Type B pancreatic cell (in vitro differentiated cells): ENCODE measurements around the gene CABP4. TPM values are rescaled to one million over a fixed set of nuclear protein-coding genes. Genes with fewer than 3 reads are reported as not detected.

Experiments
- DNase-seq: peaks from one replicate; pipeline ENCODE4 v3.0.0; 2021; ENCODE audit warnings: mixed read lengths; ENCODE audit not compliant: unreplicated experiment; ENCODE audit errors: extremely low spot score
- H3K27ac Mint-ChIP-seq: 2 replicates; pipeline ENCODE4 v1.8.0; 2021; ENCODE audit warnings: mild to moderate bottlenecking, mixed read lengths
- H3K27me3 Mint-ChIP-seq: 2 replicates; pipeline ENCODE4 v1.8.0; 2021; ENCODE audit warnings: mixed read lengths
- H3K36me3 Mint-ChIP-seq: 2 replicates; pipeline ENCODE4 v1.8.0; 2021; ENCODE audit warnings: mixed read lengths
- H3K4me1 Mint-ChIP-seq: one replicate; pipeline ENCODE4 v1.8.0; 2021; ENCODE audit warnings: mixed read lengths; ENCODE audit not compliant: unreplicated experiment
- H3K4me3 Mint-ChIP-seq: 2 replicates; pipeline ENCODE4 v1.8.0; 2021; ENCODE audit warnings: mild to moderate bottlenecking, mixed read lengths
- H3K9me3 Mint-ChIP-seq: 2 replicates; pipeline ENCODE4 v1.8.0; 2021; ENCODE audit warnings: mixed read lengths
- CTCF ChIP-seq: fragments of 200-600 bp; sonication (generic); conservative IDR thresholded peaks from 2 replicates; pipeline ENCODE4 v1.5.0; 2021; ENCODE audit warnings: antibody characterized with exemption, mild to moderate bottlenecking
- long read RNA-seq: library from polyadenylated mRNA; unstranded; transcript quantifications from one replicate; pipeline ENCODE4 v2.0.0, GENCODE V29; 2020
- total RNA-seq: library from RNA; stranded (reverse); gene quantifications from 2 replicates; pipeline ENCODE4 v1.2.1, GENCODE V29; 2021; ENCODE audit warnings: low replicate concordance

Gene CABP4
- total RNA-seq, result not detected in 2 replicates
- long read RNA-seq, result 0 reads

GRCh38 chr11:67455054-67455453, at the start of gene CABP4:
Gene CABP4, plus strand, starts transcription at chr11:67455354. Its CDS starts 70 bp downstream, at chr11:67455424.
- H3K9me3 Mint-ChIP-seq, result no peaks in the 10 kb centered on the region
- DNase-seq, result no peak
- no peaks in the 10 kb centered on the region for H3K27me3 Mint-ChIP-seq
- H3K4me3 Mint-ChIP-seq, result no peak within 1 kb of the TSS
- H3K4me1 Mint-ChIP-seq, result no peaks in the 10 kb centered on the region
- TF ChIP-seq CTCF, result no peak
- H3K27ac Mint-ChIP-seq, result peak within 1 kb of the TSS; percentile 48
- H3K36me3 Mint-ChIP-seq, result no peaks in the 10 kb centered on the region

DNA sequence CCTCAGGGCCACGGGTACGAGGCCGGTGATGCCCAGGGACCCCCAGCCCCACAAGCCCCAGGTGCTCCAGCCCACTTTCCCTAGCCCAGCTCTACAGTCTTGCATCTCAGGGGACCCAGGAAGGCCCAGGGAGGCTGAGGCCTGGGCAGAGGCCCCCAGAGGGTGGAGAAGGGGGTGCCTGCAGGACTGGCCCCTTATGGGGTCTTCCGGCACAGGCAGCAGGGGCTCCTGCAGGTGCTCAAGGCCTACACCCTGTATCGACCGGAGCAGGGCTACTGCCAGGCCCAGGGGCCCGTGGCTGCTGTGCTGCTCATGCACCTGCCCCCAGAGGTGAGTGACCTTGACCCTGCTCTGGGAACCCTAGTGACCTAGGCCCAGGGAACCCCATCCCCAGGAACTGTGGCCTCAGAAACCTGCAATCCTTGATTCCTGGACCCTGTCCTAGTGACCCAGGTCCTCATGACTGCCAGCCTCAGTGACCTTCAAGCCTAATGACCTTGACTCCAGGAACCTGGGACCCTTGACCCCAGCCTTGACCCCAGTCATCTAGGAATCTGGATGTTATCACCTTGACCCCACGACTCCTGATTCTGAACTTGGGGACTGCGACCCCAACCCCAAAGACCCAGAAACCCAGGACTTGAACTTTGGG, 49.3 kb upstream of the CABP4 start:
- peaks cover 7% of the 10 kb centered on the region for H3K27me3 Mint-ChIP-seq
- no peaks in the 10 kb centered on the region for H3K36me3 Mint-ChIP-seq
- TF ChIP-seq CTCF, result no peak
- peaks cover 6% of the 10 kb centered on the region for H3K4me1 Mint-ChIP-seq
- no peak overlapping the region for H3K4me3 Mint-ChIP-seq
- H3K9me3 Mint-ChIP-seq, result no peaks in the 10 kb centered on the region
- no peak overlapping the region for H3K27ac Mint-ChIP-seq
- no peak for DNase-seq

DNA sequence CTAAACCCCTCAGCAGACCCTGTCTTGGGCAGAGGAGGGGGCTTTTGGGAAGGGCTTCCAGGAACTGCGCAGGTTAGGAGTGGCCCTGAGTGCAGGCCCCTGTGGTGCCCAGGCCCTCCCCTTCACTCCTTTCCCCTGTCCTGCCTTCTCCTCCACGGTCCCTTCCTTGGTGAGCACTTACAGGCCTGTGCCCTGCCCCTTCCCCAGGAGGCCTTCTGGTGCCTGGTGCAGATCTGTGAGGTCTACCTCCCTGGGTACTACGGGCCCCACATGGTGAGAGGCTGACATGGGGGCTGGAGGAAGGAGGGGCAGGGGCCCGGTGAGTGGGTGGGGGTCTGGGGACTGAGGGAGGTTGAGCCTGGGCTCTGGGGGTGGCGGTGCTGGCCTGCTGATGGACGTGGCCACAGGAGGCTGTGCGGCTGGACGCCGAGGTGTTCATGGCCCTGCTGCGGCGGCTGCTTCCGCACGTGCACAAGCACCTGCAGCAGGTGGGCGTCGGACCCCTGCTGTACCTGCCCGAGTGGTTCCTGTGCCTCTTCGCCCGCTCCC, 48.7 kb upstream of the CABP4 start:
- TF ChIP-seq CTCF, result no peak
- H3K9me3 Mint-ChIP-seq, result no peaks in the 10 kb centered on the region
- no peaks in the 10 kb centered on the region for H3K36me3 Mint-ChIP-seq
- DNase-seq, result no peak
- no peak overlapping the region for H3K4me3 Mint-ChIP-seq
- H3K27me3 Mint-ChIP-seq, result peaks cover 12% of the 10 kb centered on the region
- H3K4me1 Mint-ChIP-seq, result peaks cover 6% of the 10 kb centered on the region
- no peak overlapping the region for H3K27ac Mint-ChIP-seq

- Mint-ChIP-seq H3K36me3 (no peaks in the 10 kb centered on the region), H3K27ac (no peak overlapping the region), H3K4me1 (peaks cover 6% of the 10 kb centered on the region), H3K4me3 (no peak overlapping the region), H3K9me3 (no peaks in the 10 kb centered on the region), H3K27me3 (peaks cover 18% of the 10 kb centered on the region)
- no peak for DNase-seq
- TF ChIP-seq CTCF, result no peak
These were observed 48.0 kb upstream of the CABP4 start for GRCh38 chr11:67406969-67407687.

GRCh38 chr11:67407688-67408163, 47.4 kb upstream of the CABP4 start:
- no peak for DNase-seq
- Mint-ChIP-seq H3K36me3 (no peaks in the 10 kb centered on the region), H3K4me3 (no peak overlapping the region), H3K9me3 (no peaks in the 10 kb centered on the region), H3K4me1 (peaks cover 6% of the 10 kb centered on the region), H3K27ac (no peak overlapping the region), H3K27me3 (peaks cover 24% of the 10 kb centered on the region)
- no peak for TF ChIP-seq CTCF
